ENCODE data around the gene MRPL54. TPM values are rescaled to one million over a fixed set of nuclear protein-coding genes. Genes with fewer than 3 reads are reported as not detected.

Gene MRPL54
- total RNA-seq, 6 donors from 2014 or later: 16.8 to 83.9 (median 65.5) TPM

DNA sequence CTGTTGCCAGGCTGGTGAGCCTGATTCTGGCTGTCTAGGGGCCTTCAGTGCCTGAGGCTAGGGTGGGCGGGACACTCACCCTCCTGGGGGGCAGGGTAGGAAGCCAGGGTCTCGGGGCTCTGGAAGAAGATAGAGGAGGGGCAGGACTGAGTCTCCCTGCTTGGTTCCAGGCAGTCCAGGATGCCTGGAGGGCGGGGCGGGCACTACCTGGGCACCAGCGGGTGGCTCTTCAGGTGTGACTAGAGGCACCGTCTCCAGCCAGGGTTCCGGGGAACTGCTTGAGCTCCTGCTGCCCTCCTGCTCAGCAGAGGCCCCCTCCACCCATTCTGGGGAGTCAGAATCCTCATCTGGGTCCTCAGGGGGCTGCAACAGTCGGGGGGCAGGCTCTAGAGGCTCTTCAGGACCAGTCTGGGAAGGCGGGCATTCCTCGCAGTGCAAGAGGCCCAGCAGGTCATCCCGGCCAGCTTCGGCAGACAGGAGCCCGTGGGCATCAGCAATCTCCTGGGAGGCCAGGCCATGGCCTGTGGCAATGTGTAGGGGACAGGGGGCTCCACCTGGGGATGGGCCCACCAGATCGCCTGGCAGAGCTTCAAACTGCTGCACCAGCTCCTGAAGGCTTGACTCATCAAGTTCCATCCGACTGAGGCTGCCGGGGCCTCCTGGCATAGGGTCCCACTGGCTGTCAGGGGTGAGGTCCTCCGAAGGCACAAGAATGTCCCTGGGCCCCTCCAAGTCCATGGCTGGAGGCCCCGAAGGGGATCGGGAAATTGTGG is 2.8 kb upstream of the MRPL54 start:
- H3K27me3 ChIP-seq: no peaks in the 10 kb centered on the region
- H3K9me3 ChIP-seq: no peaks in the 10 kb centered on the region
- H3K4me3 ChIP-seq: no peak overlapping the region
- no peak for ATAC-seq (ENCODE audit: low FRiP score in 2 of 2)
- no peak overlapping the region for H3K27ac ChIP-seq
- WGBS, 2 donors: 91 to 95% methylated on average over 8 to 17 of the region's 19 CpGs
- H3K4me1 ChIP-seq: peaks cover 34 to 43% (median 38%) of the 10 kb centered on the region in 4 donors
- peak in 1 of 2 donors; percentile 64 for DNase-seq
- no peak for TF ChIP-seq CTCF (IDR thresholded peaks at IDR 0.05)
- TF ChIP-seq POLR2A (IDR thresholded peaks at IDR 0.05): no peak
- TF ChIP-seq POLR2AphosphoS5 (IDR thresholded peaks at IDR 0.05): no peak
- no peak for TF ChIP-seq EP300 (IDR thresholded peaks at IDR 0.05)
- peaks cover 0 to 29% (median 16%) of the 10 kb centered on the region in 4 donors for H3K36me3 ChIP-seq

DNA sequence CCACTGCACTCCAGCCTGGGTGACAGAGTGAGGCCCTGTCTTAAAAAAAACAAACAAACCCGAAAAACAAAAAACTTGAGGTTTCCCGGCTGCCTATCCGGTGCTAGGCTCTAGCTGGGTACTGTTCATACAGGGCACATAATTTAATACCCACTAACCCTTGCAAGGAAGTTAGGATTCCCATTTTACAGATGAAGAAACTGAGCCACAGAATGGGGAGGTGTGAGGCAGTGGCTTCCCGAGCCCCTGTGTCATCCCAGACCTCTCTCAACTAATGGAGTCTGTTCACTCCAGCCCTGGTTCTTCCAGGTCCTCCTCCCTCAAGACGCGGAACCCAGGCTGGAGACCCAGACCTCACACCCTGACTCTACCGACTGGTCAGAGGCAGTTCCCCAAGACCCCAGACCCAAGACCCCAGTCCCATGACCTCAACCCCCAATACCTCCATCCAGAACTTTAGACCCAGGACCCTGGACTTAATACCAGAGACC is 1.6 kb upstream of the MRPL54 start:
- H3K27me3 ChIP-seq: no peaks in the 10 kb centered on the region
- 20 to 28% methylated on average over 7 of the region's 7 CpGs for WGBS, 2 donors

DNA sequence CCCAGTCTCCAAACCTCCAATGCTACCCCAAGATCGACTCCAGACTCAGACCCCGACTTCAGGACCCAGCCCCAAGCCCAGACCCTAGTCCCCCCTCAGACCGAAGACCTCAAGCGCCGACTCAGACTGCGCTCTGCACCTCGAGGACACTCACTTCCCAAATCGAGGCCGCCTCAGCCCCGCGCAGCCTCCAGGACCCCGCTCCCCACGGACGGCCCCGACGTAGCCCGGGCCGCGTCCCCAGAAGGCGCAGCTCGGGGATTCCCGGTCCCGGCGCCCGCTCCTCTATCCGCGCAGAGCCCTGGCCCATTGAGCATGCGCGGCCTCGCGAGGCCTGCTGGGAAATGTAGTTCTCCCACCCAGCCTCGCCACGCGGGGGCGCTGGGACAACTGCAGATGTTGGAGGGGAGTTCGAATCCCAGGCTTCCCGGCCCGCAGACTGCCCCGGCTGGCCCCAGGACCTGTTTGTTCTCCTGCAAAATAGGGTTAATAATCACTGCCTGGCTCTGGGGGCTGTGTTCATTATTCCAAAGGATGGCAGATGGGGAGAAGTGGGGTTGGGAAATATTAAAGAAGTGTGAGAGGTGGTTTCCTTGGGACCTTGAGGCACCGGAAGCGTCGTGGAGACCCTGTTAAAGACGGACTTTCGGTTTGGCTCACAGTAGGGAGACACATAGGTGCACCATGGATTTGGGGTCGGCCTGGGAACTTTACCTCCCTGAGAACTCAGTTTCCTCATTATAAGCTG is 926 bp upstream of the MRPL54 start, which contains the start of gene APBA3:
TSS of gene APBA3 (minus strand) at position 311 of the 748 bp plus-strand sequence. CDS start 1,428 bp downstream, outside the sequence.
- Histone ChIP-seq H3K27ac (peak within 1 kb of the TSS; percentile 91 to 99 (median 98)), H3K27me3 (no peaks in the 10 kb centered on the region), H3K9me3 (no peaks in the 10 kb centered on the region), H3K36me3 (peaks cover under 1 to 46% (median 30%) of the 10 kb centered on the region in 4 donors), H3K4me3 (peak within 1 kb of the TSS; percentile 80 to 97 (median 84)), H3K4me1 (peaks cover 34 to 43% (median 38%) of the 10 kb centered on the region in 4 donors)
- 5 to 14% methylated on average over 12 to 23 of the region's 45 CpGs for WGBS, 2 donors
- peak; percentile 63 to 91 (median 78) for TF ChIP-seq CTCF (IDR thresholded peaks at IDR 0.05)
- no peak for TF ChIP-seq EP300 (IDR thresholded peaks at IDR 0.05)
- peak; percentile 77 to 96 for TF ChIP-seq POLR2AphosphoS5 (IDR thresholded peaks at IDR 0.05)
- TF ChIP-seq POLR2A (IDR thresholded peaks at IDR 0.05): peak in 2 of 4 donors; percentile 80 to 88
- DNase-seq (peak; percentile 95 to 98), ATAC-seq (ENCODE audit: low FRiP score in 2 of 2) (peak; percentile 76 to 86)

More for the DNA sequence above, 1.6 kb upstream of the MRPL54 start:
- DNase-seq: no peak
- Histone ChIP-seq H3K4me3 (peak overlapping the region; percentile 80 to 97 (median 84)), H3K27ac (peak overlapping the region; percentile 83 to 99 (median 94)), H3K36me3 (peaks cover 0 to 40% (median 24%) of the 10 kb centered on the region in 4 donors), H3K9me3 (no peaks in the 10 kb centered on the region), H3K4me1 (peaks cover 34 to 43% (median 38%) of the 10 kb centered on the region in 4 donors)
- TF ChIP-seq POLR2A (IDR thresholded peaks at IDR 0.05) (no peak), EP300 (IDR thresholded peaks at IDR 0.05) (no peak), CTCF (IDR thresholded peaks at IDR 0.05) (no peak), POLR2AphosphoS5 (IDR thresholded peaks at IDR 0.05) (no peak)
- no peak for ATAC-seq (ENCODE audit: low FRiP score in 2 of 2)

DNA sequence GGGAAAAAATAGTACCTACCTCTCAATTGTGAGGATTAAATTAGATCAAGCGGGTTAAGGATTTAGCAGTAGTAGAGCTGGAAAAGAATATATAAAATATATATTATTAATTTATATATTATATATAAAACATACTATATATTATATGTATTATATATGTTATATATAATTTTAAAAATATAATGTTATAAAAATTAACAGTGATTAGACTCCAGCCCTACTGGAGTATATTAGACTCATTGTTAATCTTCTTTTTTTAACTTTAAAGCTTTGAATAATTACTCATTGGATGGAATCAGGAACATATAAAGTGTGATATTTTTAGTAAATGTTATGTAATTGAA is 380 bp upstream of the MRPL54 start:
- no peak for ATAC-seq (ENCODE audit: low FRiP score in 2 of 2)
- Histone ChIP-seq H3K4me3 (peak overlapping the region in 3 of 4 donors; percentile 46 to 66 (median 62)), H3K9me3 (no peaks in the 10 kb centered on the region), H3K4me1 (peaks cover 34 to 43% (median 38%) of the 10 kb centered on the region in 4 donors), H3K36me3 (peaks cover 5 to 49% (median 33%) of the 10 kb centered on the region in 4 donors), H3K27ac (peak overlapping the region; percentile 91 to 99 (median 98)), H3K27me3 (no peaks in the 10 kb centered on the region)
- no peak for TF ChIP-seq EP300 (IDR thresholded peaks at IDR 0.05)
- TF ChIP-seq POLR2AphosphoS5 (IDR thresholded peaks at IDR 0.05): no peak
- no peak for TF ChIP-seq POLR2A (IDR thresholded peaks at IDR 0.05)
- TF ChIP-seq CTCF (IDR thresholded peaks at IDR 0.05): no peak
- 60 to 70% methylated on average over 1 of the region's 1 CpG for WGBS, 2 donors
- DNase-seq: no peak
